Lower leg skin (tissue), 3 donors: ENCODE results near the gene FBXL13.

Source experiments
- POLR2A ChIP-seq, 2 donors: fragments of 450-650 bp; IDR thresholded peaks; one replicate each; pipeline ENCODE4 v1.6.1; 2016 to 2017; ENCODE audit warnings: antibody characterized with exemption in 2 of 2, mild to moderate bottlenecking in 1 of 2, moderate library complexity in 1 of 2
- TF ChIP-seq, protein P1 (sequence below), 3 donors: fragments of 450-650 bp; IDR thresholded peaks; one replicate each; pipeline ENCODE4 v1.5.1; 2016; ENCODE audit warnings: antibody characterized with exemption in 3 of 3, mild to moderate bottlenecking in 3 of 3, moderate library complexity in 2 of 3

DNA sequence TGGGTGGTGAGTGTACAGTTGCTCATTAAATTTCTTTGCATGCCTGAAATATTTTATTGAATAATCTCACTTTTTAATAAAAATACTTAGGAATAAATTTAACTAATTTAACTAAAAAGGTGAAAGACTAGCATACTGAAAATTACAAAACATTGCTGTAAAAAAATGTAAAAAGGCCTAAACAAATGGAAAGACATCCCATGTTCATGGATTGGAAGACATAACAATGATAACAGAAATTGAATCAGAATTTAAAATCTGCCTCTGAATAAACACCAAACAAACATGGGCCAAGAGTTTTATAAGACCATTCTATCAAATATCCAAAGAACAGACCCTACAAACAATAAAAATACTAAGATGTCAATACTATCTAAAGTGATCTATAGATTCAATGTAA lies 94.9 kb downstream of the FBXL13 start:
- TF ChIP-seq, protein P1, sequence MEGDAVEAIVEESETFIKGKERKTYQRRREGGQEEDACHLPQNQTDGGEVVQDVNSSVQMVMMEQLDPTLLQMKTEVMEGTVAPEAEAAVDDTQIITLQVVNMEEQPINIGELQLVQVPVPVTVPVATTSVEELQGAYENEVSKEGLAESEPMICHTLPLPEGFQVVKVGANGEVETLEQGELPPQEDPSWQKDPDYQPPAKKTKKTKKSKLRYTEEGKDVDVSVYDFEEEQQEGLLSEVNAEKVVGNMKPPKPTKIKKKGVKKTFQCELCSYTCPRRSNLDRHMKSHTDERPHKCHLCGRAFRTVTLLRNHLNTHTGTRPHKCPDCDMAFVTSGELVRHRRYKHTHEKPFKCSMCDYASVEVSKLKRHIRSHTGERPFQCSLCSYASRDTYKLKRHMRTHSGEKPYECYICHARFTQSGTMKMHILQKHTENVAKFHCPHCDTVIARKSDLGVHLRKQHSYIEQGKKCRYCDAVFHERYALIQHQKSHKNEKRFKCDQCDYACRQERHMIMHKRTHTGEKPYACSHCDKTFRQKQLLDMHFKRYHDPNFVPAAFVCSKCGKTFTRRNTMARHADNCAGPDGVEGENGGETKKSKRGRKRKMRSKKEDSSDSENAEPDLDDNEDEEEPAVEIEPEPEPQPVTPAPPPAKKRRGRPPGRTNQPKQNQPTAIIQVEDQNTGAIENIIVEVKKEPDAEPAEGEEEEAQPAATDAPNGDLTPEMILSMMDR (IDR thresholded peaks at IDR 0.05), result no peak
- TF ChIP-seq POLR2A (IDR thresholded peaks at IDR 0.05), result no peak
